Body of pancreas (tissue), 4 donors: Measurements from ENCODE around the gene AP2A2.

Source experiments
- POLR2A ChIP-seq, 3 donors: fragments of 450-650 bp; IDR thresholded peaks; one replicate each; pipeline ENCODE4 v1.6.1; 2016; ENCODE audit warnings: antibody characterized with exemption in 3 of 3, mild to moderate bottlenecking in 2 of 3
- TF ChIP-seq, protein P1 (sequence below), 7 experiments: fragments of 450-650 bp in 4 of 7; fragments of 200-600 bp in 3 of 7; sonication (generic) in 3 of 7; IDR thresholded peaks; one replicate each; pipeline ENCODE4 v1.5.1; 2016 to 2019; ENCODE audit warnings: antibody characterized with exemption in 7 of 7

DNA sequence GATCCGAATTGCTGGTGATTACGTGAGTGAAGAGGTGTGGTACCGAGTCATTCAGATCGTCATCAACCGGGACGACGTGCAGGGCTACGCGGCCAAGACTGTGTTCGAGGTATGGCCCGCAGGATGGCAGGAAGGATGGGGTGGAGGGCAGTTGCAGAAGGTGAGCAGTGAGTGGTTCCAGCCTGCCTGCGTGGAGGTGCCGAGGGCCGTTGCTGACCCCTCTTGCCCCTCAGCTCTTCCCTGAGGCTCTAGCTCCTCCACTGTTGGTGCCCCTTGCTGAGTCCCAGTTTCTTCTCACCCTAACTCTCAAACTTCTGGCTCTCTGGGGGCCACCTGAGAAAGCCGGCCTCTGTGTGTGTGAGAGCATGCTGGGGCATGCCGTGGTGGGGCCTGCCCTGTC, 66.9 kb downstream of the AP2A2 start:
- TF ChIP-seq, protein P1, sequence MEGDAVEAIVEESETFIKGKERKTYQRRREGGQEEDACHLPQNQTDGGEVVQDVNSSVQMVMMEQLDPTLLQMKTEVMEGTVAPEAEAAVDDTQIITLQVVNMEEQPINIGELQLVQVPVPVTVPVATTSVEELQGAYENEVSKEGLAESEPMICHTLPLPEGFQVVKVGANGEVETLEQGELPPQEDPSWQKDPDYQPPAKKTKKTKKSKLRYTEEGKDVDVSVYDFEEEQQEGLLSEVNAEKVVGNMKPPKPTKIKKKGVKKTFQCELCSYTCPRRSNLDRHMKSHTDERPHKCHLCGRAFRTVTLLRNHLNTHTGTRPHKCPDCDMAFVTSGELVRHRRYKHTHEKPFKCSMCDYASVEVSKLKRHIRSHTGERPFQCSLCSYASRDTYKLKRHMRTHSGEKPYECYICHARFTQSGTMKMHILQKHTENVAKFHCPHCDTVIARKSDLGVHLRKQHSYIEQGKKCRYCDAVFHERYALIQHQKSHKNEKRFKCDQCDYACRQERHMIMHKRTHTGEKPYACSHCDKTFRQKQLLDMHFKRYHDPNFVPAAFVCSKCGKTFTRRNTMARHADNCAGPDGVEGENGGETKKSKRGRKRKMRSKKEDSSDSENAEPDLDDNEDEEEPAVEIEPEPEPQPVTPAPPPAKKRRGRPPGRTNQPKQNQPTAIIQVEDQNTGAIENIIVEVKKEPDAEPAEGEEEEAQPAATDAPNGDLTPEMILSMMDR (IDR thresholded peaks at IDR 0.05), result no peak
- TF ChIP-seq POLR2A (IDR thresholded peaks at IDR 0.05), result no peak
